ENCODE measurements around the gene RAVER1. TPM values are rescaled to one million over a fixed set of nuclear protein-coding genes. Genes with fewer than 3 reads are reported as not detected.

RAVER1 gene
- total and polyA plus RNA-seq, 9 of the 15 experiments (the other 6 are each of a cell fraction or from before 2014, with no cell fraction given) = 0.06 to 113 (median 7.0) TPM

DNA sequence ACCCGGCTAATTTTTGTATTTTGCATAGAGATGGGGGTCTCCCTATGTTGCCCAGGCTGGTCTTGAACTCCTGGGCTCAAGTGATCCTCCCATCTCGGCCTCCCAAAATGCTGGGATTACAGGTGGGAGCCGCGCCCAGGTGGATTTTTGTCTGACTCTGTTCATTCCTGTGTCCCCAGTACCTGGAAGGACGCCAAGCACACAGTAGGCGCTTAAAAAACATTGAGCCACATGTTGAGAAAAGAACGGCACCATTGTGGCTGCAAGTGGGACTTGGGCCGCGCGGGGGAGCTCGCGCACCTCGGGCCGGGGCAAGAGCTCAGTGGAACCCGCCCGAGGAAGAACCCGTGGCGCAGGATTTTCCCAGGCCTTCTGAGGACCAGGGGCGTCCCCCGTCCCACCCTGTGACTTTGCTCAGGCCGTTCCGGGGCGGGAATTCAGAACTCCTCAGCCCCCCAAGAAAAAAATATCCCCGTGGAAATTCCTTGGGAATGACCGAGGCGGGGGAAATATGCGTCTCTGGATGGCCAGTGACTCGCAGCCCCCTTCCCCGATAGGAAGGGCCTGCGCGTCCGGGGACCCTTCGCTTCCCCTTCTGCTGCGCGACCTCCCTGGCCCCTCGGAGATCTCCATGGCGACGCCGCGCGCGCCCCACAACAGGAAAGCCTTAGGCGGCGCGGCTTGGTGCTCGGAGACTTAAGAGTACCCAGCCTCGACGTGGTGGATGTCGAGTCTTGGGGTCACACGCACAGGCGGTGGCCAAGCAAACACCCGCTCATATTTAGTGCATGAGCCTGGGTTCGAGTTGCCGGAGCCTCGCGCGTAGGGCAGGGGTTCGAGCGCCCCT is 63.8 kb downstream of the RAVER1 start (continued):
- TF ChIP-seq GABPB2 (CRISPR knock-in tag; conservative IDR thresholded peaks at IDR 0.05) = no peak
- TF ChIP-seq CBX2 (IDR thresholded peaks at IDR 0.05; ENCODE audit: insufficient read depth, low read length, poor library complexity, severe bottlenecking) = no peak
- no peak for TF ChIP-seq GTF2F1 (IDR thresholded peaks at IDR 0.05; ENCODE audit: low read depth, low read length)
- TF ChIP-seq CBX8 (IDR thresholded peaks at IDR 0.05; ENCODE audit: borderline replicate concordance, extremely low read depth, low read depth, low read length, poor library complexity, severe bottlenecking) = no peak
- no peak for TF ChIP-seq MEIS2 (IDR thresholded peaks at IDR 0.05; ENCODE audit: partially characterized antibody)
- TF ChIP-seq FOXM1 (IDR thresholded peaks at IDR 0.05; ENCODE audit: low read depth) = no peak
- no peak for TF ChIP-seq FOXM1 (CRISPR knock-in tag; IDR thresholded peaks at IDR 0.05; ENCODE audit: low read depth)
- no peak for TF ChIP-seq KDM2B (CRISPR knock-in tag; IDR thresholded peaks at IDR 0.05)
- no peak for TF ChIP-seq EP300 (IDR thresholded peaks at IDR 0.05; ENCODE audit: low read length)
- TF ChIP-seq L3MBTL2 (IDR thresholded peaks at IDR 0.05) = peak; percentile 32; the same call in 1 of the 2 replicates
- TF ChIP-seq TAL1 (IDR thresholded peaks at IDR 0.05) = no peak
- TF ChIP-seq SRF (CRISPR knock-in tag; IDR thresholded peaks at IDR 0.05) = 0 out of 4 replicates have a peak, but pooled peaks of 1 of the 2 experiments have one; percentile 35
- TF ChIP-seq PHB (CRISPR knock-in tag; IDR thresholded peaks at IDR 0.05) = no peak
- TF ChIP-seq, protein P1, sequence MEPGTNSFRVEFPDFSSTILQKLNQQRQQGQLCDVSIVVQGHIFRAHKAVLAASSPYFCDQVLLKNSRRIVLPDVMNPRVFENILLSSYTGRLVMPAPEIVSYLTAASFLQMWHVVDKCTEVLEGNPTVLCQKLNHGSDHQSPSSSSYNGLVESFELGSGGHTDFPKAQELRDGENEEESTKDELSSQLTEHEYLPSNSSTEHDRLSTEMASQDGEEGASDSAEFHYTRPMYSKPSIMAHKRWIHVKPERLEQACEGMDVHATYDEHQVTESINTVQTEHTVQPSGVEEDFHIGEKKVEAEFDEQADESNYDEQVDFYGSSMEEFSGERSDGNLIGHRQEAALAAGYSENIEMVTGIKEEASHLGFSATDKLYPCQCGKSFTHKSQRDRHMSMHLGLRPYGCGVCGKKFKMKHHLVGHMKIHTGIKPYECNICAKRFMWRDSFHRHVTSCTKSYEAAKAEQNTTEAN (CRISPR knock-in tag; IDR thresholded peaks at IDR 0.05) = no peak
- no peak for TF ChIP-seq POLR3A (IDR thresholded peaks at IDR 0.05; ENCODE audit: borderline replicate concordance, extremely low read depth, insufficient read depth, insufficient read length)
- TF ChIP-seq, protein P2, sequence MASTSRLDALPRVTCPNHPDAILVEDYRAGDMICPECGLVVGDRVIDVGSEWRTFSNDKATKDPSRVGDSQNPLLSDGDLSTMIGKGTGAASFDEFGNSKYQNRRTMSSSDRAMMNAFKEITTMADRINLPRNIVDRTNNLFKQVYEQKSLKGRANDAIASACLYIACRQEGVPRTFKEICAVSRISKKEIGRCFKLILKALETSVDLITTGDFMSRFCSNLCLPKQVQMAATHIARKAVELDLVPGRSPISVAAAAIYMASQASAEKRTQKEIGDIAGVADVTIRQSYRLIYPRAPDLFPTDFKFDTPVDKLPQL (IDR thresholded peaks at IDR 0.05; ENCODE audit: extremely low read depth, insufficient read length) = no peak
- TF ChIP-seq HMGN3 (IDR thresholded peaks at IDR 0.05; ENCODE audit: borderline replicate concordance, extremely low read depth, insufficient read length, low read depth, low read length) = peak; percentile 23
- TF ChIP-seq HNRNPLL (IDR thresholded peaks at IDR 0.05; ENCODE audit: low read depth, low read length, poor library complexity, severe bottlenecking) = no peak
- TF ChIP-seq ZNF146 (CRISPR knock-in tag; IDR thresholded peaks at IDR 0.05; ENCODE audit: unreplicated experiment) = no peak
- 0 out of 2 replicates have a peak, but pooled peaks have one; percentile 34 for TF ChIP-seq SIN3B (IDR thresholded peaks at IDR 0.05; ENCODE audit: low read depth)
- TF ChIP-seq, protein P3, sequence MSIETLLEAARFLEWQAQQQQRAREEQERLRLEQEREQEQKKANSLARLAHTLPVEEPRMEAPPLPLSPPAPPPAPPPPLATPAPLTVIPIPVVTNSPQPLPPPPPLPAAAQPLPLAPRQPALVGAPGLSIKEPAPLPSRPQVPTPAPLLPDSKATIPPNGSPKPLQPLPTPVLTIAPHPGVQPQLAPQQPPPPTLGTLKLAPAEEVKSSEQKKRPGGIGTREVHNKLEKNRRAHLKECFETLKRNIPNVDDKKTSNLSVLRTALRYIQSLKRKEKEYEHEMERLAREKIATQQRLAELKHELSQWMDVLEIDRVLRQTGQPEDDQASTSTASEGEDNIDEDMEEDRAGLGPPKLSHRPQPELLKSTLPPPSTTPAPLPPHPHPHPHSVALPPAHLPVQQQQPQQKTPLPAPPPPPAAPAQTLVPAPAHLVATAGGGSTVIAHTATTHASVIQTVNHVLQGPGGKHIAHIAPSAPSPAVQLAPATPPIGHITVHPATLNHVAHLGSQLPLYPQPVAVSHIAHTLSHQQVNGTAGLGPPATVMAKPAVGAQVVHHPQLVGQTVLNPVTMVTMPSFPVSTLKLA (conservative IDR thresholded peaks at IDR 0.05) = peak; percentile 58 to 72
- TF ChIP-seq PTBP1 (IDR thresholded peaks at IDR 0.05; ENCODE audit: low read depth, low read length) = no peak

Measured in K562 (cell line).